ENCODE results near the gene CD300A.

GRCh38 chr17:74460241-74460640 lies 6.2 kb upstream of the CD300A start:
- TF ChIP-seq, protein P1, sequence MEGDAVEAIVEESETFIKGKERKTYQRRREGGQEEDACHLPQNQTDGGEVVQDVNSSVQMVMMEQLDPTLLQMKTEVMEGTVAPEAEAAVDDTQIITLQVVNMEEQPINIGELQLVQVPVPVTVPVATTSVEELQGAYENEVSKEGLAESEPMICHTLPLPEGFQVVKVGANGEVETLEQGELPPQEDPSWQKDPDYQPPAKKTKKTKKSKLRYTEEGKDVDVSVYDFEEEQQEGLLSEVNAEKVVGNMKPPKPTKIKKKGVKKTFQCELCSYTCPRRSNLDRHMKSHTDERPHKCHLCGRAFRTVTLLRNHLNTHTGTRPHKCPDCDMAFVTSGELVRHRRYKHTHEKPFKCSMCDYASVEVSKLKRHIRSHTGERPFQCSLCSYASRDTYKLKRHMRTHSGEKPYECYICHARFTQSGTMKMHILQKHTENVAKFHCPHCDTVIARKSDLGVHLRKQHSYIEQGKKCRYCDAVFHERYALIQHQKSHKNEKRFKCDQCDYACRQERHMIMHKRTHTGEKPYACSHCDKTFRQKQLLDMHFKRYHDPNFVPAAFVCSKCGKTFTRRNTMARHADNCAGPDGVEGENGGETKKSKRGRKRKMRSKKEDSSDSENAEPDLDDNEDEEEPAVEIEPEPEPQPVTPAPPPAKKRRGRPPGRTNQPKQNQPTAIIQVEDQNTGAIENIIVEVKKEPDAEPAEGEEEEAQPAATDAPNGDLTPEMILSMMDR (IDR thresholded peaks at IDR 0.05): no peak
- TF ChIP-seq EP300 (IDR thresholded peaks at IDR 0.05) (no peak), POLR2A (IDR thresholded peaks at IDR 0.05; ENCODE audit: low read depth) (no peak)

Measured in esophagus muscularis mucosa (tissue), 4 donors.